SK-N-SH treated with all-trans-retinoic acid at 6 μM for 48 hours (cell line): ENCODE measurements around the gene KCNH3.

ENCODE experiments used
- ATAC-seq: fragments of 200-7000 bp; cut with Tn5 transposase; 3 replicates; pipeline ENCODE4 v1.9.1; 2020; ENCODE audit warnings: mild to moderate bottlenecking, moderate library complexity
- ARNTL ChIP-seq: fragments of 450-650 bp; formaldehyde crosslinking; IDR thresholded peaks from 2 replicates; pipeline ENCODE4 v1.5.0; 2020; ENCODE audit warnings: low read depth, mild to moderate bottlenecking, moderate library complexity, borderline replicate concordance
- BACH2 ChIP-seq: fragments of 250-450 bp; sonication (Bioruptor Pico); IDR thresholded peaks from 2 replicates; pipeline ENCODE4 v1.9.0; 2021; ENCODE audit warnings: mild to moderate bottlenecking, borderline replicate concordance
- CSDC2 ChIP-seq: fragments of 250-450 bp; sonication (Bioruptor Pico); IDR thresholded peaks from 2 replicates; pipeline ENCODE4 v1.5.0; 2020; ENCODE audit warnings: mild to moderate bottlenecking, moderate library complexity
- CSRNP3 ChIP-seq: fragments of 250-450 bp; sonication (Bioruptor Pico); IDR thresholded peaks from 2 replicates; pipeline ENCODE4 v1.5.1; 2021; ENCODE audit warnings: mild to moderate bottlenecking, moderate library complexity
- ESRRG ChIP-seq: fragments of 250-450 bp; sonication (Bioruptor Pico); IDR thresholded peaks from 2 replicates; pipeline ENCODE4 v1.6.1; 2021; ENCODE audit warnings: mild to moderate bottlenecking
- ISL1 ChIP-seq: fragments of 250-450 bp; sonication (Bioruptor Pico); IDR thresholded peaks from 2 replicates; pipeline ENCODE4 v2.1.2; 2022; ENCODE audit warnings: mild to moderate bottlenecking, moderate library complexity
- OSR1 ChIP-seq: fragments of 250-450 bp; sonication (Bioruptor Pico); IDR thresholded peaks from 2 replicates; pipeline ENCODE4 v1.8.0; 2022; ENCODE audit warnings: moderate library complexity, mild to moderate bottlenecking, inconsistent platforms
- PATZ1 ChIP-seq: fragments of 250-450 bp; sonication (Bioruptor Pico); IDR thresholded peaks from 2 replicates; pipeline ENCODE4 v1.8.0; 2020; ENCODE audit warnings: mild to moderate bottlenecking, moderate library complexity, borderline replicate concordance
- POU6F1 ChIP-seq: fragments of 250-450 bp; sonication (Bioruptor Pico); IDR thresholded peaks from 2 replicates; pipeline ENCODE4 v1.8.0; 2021; ENCODE audit warnings: low read depth, mild to moderate bottlenecking, moderate library complexity, borderline replicate concordance
- PPARA ChIP-seq: fragments of 250-450 bp; sonication (Bioruptor Pico); IDR thresholded peaks from 2 replicates; pipeline ENCODE4 v1.5.0; 2020; ENCODE audit warnings: mild to moderate bottlenecking, borderline replicate concordance
- RARB ChIP-seq: fragments of 250-450 bp; sonication (Bioruptor Pico); IDR thresholded peaks from 2 replicates; pipeline ENCODE4 v1.8.0; 2021; ENCODE audit warnings: mild to moderate bottlenecking, moderate library complexity
- SNAI2 ChIP-seq: fragments of 250-450 bp; sonication (Bioruptor Pico); IDR thresholded peaks from 2 replicates; pipeline ENCODE4 v1.5.0; 2020; ENCODE audit warnings: mild to moderate bottlenecking, moderate library complexity
- TCF4 ChIP-seq: fragments of 250-450 bp; sonication (Bioruptor Pico); IDR thresholded peaks from 2 replicates; pipeline ENCODE4 v1.8.0; 2021; ENCODE audit warnings: mild to moderate bottlenecking, moderate library complexity, borderline replicate concordance
- TOX ChIP-seq: fragments of 250-450 bp; sonication (Bioruptor Pico); IDR thresholded peaks from 2 replicates; pipeline ENCODE4 v1.8.0; 2021; ENCODE audit warnings: mild to moderate bottlenecking, moderate library complexity, borderline replicate concordance
- ZC3H10 ChIP-seq: fragments of 250-450 bp; sonication (Bioruptor Pico); IDR thresholded peaks from 2 replicates; pipeline ENCODE4 v1.5.1; 2021; ENCODE audit warnings: mild to moderate bottlenecking, moderate library complexity
- ZFP3 ChIP-seq: fragments of 250-450 bp; sonication (Bioruptor Pico); IDR thresholded peaks from 2 replicates; pipeline ENCODE4 v1.5.0; 2020; ENCODE audit warnings: mild to moderate bottlenecking, moderate library complexity
- ZFP30 ChIP-seq: fragments of 450-650 bp; formaldehyde crosslinking; IDR thresholded peaks from 2 replicates; pipeline ENCODE4 v1.5.0; 2022; ENCODE audit warnings: mild to moderate bottlenecking, moderate library complexity
- ZNF70 ChIP-seq: fragments of 450-650 bp; formaldehyde crosslinking; IDR thresholded peaks from 2 replicates; pipeline ENCODE4 v1.5.0; 2020; ENCODE audit warnings: mild to moderate bottlenecking, moderate library complexity
- ZNF8 ChIP-seq: fragments of 450-650 bp; formaldehyde crosslinking; IDR thresholded peaks from 2 replicates; pipeline ENCODE4 v1.5.0; 2020; ENCODE audit warnings: mild to moderate bottlenecking, moderate library complexity
- TF ChIP-seq, protein P1 (sequence below): fragments of 250-450 bp; sonication (Bioruptor Pico); IDR thresholded peaks from 2 replicates; pipeline ENCODE4 v1.5.1; 2020; ENCODE audit warnings: low read depth, mild to moderate bottlenecking, moderate library complexity
- TF ChIP-seq, protein P2 (sequence below): fragments of 250-450 bp; sonication (Bioruptor Pico); IDR thresholded peaks from 2 replicates; pipeline ENCODE4 v1.5.0; 2020; ENCODE audit warnings: mild to moderate bottlenecking, moderate library complexity

Gene KCNH3

DNA sequence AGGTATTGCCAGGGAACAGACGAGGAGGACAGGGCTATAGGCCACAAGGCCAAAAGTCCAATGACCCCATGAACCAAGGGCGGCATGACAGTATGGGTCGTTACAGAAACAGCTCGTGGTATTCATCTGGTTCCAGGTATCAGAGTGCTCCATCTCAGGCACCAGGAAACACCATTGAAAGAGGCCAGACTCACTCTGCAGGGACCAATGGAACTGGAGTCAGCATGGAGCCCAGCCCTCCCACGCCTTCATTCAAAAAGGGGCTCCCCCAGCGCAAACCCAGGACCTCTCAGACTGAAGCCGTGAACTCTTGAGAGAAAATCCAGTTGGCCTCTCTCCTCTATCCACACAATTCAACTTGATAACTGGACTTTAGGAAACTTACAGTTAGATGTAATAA is 12.9 kb upstream of the KCNH3 start:
- TF ChIP-seq RARB (CRISPR knock-in tag) (no peak), CSDC2 (CRISPR knock-in tag) (no peak)
- no peak for ATAC-seq

GRCh38 chr12:49527361-49528130 is 11.3 kb upstream of the KCNH3 start:
- no peak for ATAC-seq

DNA sequence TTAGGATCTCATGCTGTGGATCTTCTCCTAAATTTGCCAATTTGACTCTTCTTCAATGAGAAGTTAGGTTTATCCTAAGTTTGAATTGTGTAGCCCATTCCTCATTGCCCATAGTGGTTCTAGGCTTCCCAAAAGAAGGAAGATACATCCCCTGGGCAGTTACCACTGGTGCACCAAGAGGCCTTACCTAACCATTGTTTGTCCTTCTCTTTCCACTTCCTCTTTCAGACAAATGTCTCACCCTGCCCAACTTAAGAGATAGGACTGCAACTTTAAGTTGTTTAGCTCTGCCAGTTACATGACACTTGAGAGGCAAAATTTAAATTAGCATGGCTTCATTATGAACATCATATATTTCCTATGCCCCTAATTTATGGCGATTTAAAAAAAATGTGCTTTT is 9.4 kb upstream of the KCNH3 start:
- no peak for ATAC-seq
- TF ChIP-seq ZC3H10 (CRISPR knock-in tag): no peak
- TF ChIP-seq CSDC2 (CRISPR knock-in tag): no peak
- TF ChIP-seq RARB (CRISPR knock-in tag): no peak
- no peak for TF ChIP-seq ZFP3
- no peak for TF ChIP-seq ESRRG (CRISPR knock-in tag)
- TF ChIP-seq ARNTL (CRISPR knock-in tag): no peak
- no peak for TF ChIP-seq CSRNP3 (CRISPR knock-in tag)
- TF ChIP-seq OSR1 (CRISPR knock-in tag): no peak
- TF ChIP-seq ZNF70 (CRISPR knock-in tag): no peak
- no peak for TF ChIP-seq PPARA
- no peak for TF ChIP-seq PATZ1
- TF ChIP-seq, protein P1, sequence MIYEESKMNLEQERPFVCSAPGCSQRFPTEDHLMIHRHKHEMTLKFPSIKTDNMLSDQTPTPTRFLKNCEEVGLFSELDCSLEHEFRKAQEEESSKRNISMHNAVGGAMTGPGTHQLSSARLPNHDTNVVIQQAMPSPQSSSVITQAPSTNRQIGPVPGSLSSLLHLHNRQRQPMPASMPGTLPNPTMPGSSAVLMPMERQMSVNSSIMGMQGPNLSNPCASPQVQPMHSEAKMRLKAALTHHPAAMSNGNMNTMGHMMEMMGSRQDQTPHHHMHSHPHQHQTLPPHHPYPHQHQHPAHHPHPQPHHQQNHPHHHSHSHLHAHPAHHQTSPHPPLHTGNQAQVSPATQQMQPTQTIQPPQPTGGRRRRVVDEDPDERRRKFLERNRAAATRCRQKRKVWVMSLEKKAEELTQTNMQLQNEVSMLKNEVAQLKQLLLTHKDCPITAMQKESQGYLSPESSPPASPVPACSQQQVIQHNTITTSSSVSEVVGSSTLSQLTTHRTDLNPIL (CRISPR knock-in tag): no peak

More at GRCh38 chr12:49527361-49528130, 11.3 kb upstream of the KCNH3 start:
- TF ChIP-seq CSDC2 (CRISPR knock-in tag) (no peak), ESRRG (CRISPR knock-in tag) (no peak), ISL1 (CRISPR knock-in tag) (no peak), PPARA (no peak), ARNTL (CRISPR knock-in tag) (no peak), ZNF70 (CRISPR knock-in tag) (no peak), ZFP30 (CRISPR knock-in tag) (no peak), POU6F1 (CRISPR knock-in tag) (no peak), CSRNP3 (CRISPR knock-in tag) (no peak), TCF4 (CRISPR knock-in tag) (no peak), SNAI2 (CRISPR knock-in tag) (no peak), ZC3H10 (CRISPR knock-in tag) (no peak), TOX (CRISPR knock-in tag) (no peak), OSR1 (CRISPR knock-in tag) (no peak), BACH2 (CRISPR knock-in tag) (no peak), ZNF8 (no peak)
- TF ChIP-seq, protein P2, sequence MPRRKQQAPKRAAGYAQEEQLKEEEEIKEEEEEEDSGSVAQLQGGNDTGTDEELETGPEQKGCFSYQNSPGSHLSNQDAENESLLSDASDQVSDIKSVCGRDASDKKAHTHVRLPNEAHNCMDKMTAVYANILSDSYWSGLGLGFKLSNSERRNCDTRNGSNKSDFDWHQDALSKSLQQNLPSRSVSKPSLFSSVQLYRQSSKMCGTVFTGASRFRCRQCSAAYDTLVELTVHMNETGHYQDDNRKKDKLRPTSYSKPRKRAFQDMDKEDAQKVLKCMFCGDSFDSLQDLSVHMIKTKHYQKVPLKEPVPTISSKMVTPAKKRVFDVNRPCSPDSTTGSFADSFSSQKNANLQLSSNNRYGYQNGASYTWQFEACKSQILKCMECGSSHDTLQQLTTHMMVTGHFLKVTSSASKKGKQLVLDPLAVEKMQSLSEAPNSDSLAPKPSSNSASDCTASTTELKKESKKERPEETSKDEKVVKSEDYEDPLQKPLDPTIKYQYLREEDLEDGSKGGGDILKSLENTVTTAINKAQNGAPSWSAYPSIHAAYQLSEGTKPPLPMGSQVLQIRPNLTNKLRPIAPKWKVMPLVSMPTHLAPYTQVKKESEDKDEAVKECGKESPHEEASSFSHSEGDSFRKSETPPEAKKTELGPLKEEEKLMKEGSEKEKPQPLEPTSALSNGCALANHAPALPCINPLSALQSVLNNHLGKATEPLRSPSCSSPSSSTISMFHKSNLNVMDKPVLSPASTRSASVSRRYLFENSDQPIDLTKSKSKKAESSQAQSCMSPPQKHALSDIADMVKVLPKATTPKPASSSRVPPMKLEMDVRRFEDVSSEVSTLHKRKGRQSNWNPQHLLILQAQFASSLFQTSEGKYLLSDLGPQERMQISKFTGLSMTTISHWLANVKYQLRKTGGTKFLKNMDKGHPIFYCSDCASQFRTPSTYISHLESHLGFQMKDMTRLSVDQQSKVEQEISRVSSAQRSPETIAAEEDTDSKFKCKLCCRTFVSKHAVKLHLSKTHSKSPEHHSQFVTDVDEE: no peak
- TF ChIP-seq, protein P1 (CRISPR knock-in tag): no peak
